ENCODE measurements around the gene NXPH4. TPM values are rescaled to one million over a fixed set of nuclear protein-coding genes. Genes with fewer than 3 reads are reported as not detected.

Gene NXPH4
- total and polyA plus RNA-seq, 7 donors = 0.01 to 0.58 (median 0.24) TPM; not detected in 2

- WGBS, 3 donors = 13 to 24% (median 21%) methylated on average over 31 to 38 of the region's 38 CpGs
- DNase-seq (no peak), ATAC-seq (no peak)
- TF ChIP-seq CTCF (IDR thresholded peaks at IDR 0.05) = no peak
- intact Hi-C loops (cut with DNase I) = loop anchor here in 1 of 2 donors (10.0 kb wide), 1 partner anchor 245 kb away; no protein-coding TSS in a partner anchor
- H3K27ac ChIP-seq = no peak overlapping the region
- peaks cover 0 to 87% (median 33%) of the 10 kb centered on the region in 3 donors for H3K27me3 ChIP-seq (ENCODE audit: insufficient read depth in 3 of 3, low read length in 2 of 3)
- no peaks in the 10 kb centered on the region for H3K36me3 ChIP-seq (ENCODE audit: insufficient read depth in 1 of 2, low read depth in 1 of 2)
- H3K9me3 ChIP-seq = no peaks in the 10 kb centered on the region
- H3K4me3 ChIP-seq = no peak overlapping the region
- H3K4me1 ChIP-seq = peaks cover 6% of the 10 kb centered on the region
Measured at GRCh38 chr12:57219993-57220754, 3.6 kb downstream of the NXPH4 start.

- Histone ChIP-seq H3K9me3 (no peaks in the 10 kb centered on the region), H3K36me3 (ENCODE audit: insufficient read depth in 1 of 2, low read depth in 1 of 2) (no peaks in the 10 kb centered on the region), H3K4me3 (no peak overlapping the region), H3K27me3 (ENCODE audit: insufficient read depth in 3 of 3, low read length in 2 of 3) (peaks cover 0 to 87% (median 33%) of the 10 kb centered on the region in 3 donors), H3K27ac (no peak overlapping the region), H3K4me1 (peaks cover 6% of the 10 kb centered on the region)
- WGBS, 3 donors = 75 to 88% (median 78%) methylated on average over 1 of the region's 1 CpG
- intact Hi-C loops (cut with DNase I) = no loop called here
- DNase-seq (no peak), ATAC-seq (no peak)
- TF ChIP-seq CTCF (IDR thresholded peaks at IDR 0.05) = no peak
Measured at GRCh38 chr12:57220770-57221168, 4.2 kb downstream of the NXPH4 start.

- no peak for TF ChIP-seq CTCF (IDR thresholded peaks at IDR 0.05)
- no peak for ATAC-seq
- Histone ChIP-seq H3K27ac (no peak overlapping the region), H3K36me3 (ENCODE audit: insufficient read depth in 1 of 2, low read depth in 1 of 2) (no peaks in the 10 kb centered on the region), H3K4me1 (peaks cover 6% of the 10 kb centered on the region), H3K9me3 (no peaks in the 10 kb centered on the region), H3K27me3 (ENCODE audit: insufficient read depth in 3 of 3, low read length in 2 of 3) (peaks cover 0 to 86% (median 29%) of the 10 kb centered on the region in 3 donors), H3K4me3 (no peak overlapping the region)
- WGBS, 3 donors = 46 to 60% (median 53%) methylated on average over 24 of the region's 24 CpGs
- intact Hi-C loops (cut with DNase I) = no loop called here
- DNase-seq = no peak
Measured at GRCh38 chr12:57221169-57221917, 4.7 kb downstream of the NXPH4 start.

GRCh38 chr12:57222286-57223190 lies 5.9 kb downstream of the NXPH4 start:
- Histone ChIP-seq H3K9me3 (no peaks in the 10 kb centered on the region), H3K36me3 (ENCODE audit: insufficient read depth in 1 of 2, low read depth in 1 of 2) (no peaks in the 10 kb centered on the region), H3K4me1 (no peaks in the 10 kb centered on the region), H3K27me3 (ENCODE audit: insufficient read depth in 3 of 3, low read length in 2 of 3) (peaks cover 0 to 85% (median 20%) of the 10 kb centered on the region in 3 donors), H3K4me3 (no peak overlapping the region), H3K27ac (no peak overlapping the region)
- DNase-seq (no peak), ATAC-seq (no peak)
- WGBS, 3 donors = 68 to 73% (median 71%) methylated on average over 9 to 13 of the region's 13 CpGs
- TF ChIP-seq CTCF (IDR thresholded peaks at IDR 0.05) = no peak
- intact Hi-C loops (cut with DNase I) = no loop called here
